SK-N-SH (cell line): ENCODE data around the gene CALCA. TPM values are rescaled to one million over a fixed set of nuclear protein-coding genes. Genes with fewer than 3 reads are reported as not detected.

Experiments
- CTCF ChIA-PET: fragments of 300-600, 350-600 bp; formaldehyde crosslinking; extraction: SDS; loops from one replicate; lab custom pipeline; 2021; lab: Yijun Ruan, JAX
- POLR2A ChIA-PET: fragments of 350-600 bp; sonication (Branson Sonifier 250); formaldehyde crosslinking; extraction: SDS; loops from one replicate; lab custom pipeline; 2020; ENCODE audit warnings: antibody characterized with exemption, inconsistent platforms; lab: Yijun Ruan, JAX
- DNase-seq: peaks from one replicate; pipeline ENCODE4 v3.0.0; 2012
- H2AFZ ChIP-seq: fragments of 200-600 bp; sonication (generic); 2 replicates; pipeline ENCODE4 v1.8.1; 2016; ENCODE audit warnings: antibody characterized with exemption, mild to moderate bottlenecking, low read depth
- H3F3A ChIP-seq: fragments of 200-600 bp; sonication (generic); replicated peaks from 2 replicates; pipeline ENCODE3; 2016; ENCODE audit warnings: antibody characterized with exemption, mild to moderate bottlenecking; ENCODE audit not compliant: insufficient read depth
- H3K27ac ChIP-seq, 2 experiments: fragments of 200-500 bp in 1 of 2; fragments of 200-600 bp in 1 of 2; sonication (Bioruptor generic) in 1 of 2; sonication (generic), shearing (Covaris generic) in 1 of 2; 2 replicates each; pipeline versions ENCODE4 v1.5.1 to v1.6.1; 2014 to 2016; ENCODE audit warnings: low read depth in 2 of 2, inconsistent platforms in 1 of 2, low read length in 1 of 2, mild to moderate bottlenecking in 1 of 2, mixed read lengths in 1 of 2
- H3K27me3 ChIP-seq: fragments of 200-600 bp; sonication (generic), shearing (Covaris generic); 2 replicates; pipeline ENCODE4 v1.6.1; 2016; ENCODE audit warnings: mixed run types; ENCODE audit not compliant: insufficient read depth
- H3K36me3 ChIP-seq, 2 experiments: fragments of 200-500 bp in 1 of 2; fragments of 200-600 bp in 1 of 2; sonication (Bioruptor generic) in 1 of 2; sonication (generic) in 1 of 2; replicated peaks in 1 of 2; 2 replicates each; pipeline versions ENCODE3 to v1.5.1; 2014 to 2016; ENCODE audit warnings: low read length in 1 of 2, mild to moderate bottlenecking in 1 of 2; ENCODE audit not compliant: insufficient read depth in 2 of 2, control insufficient read depth in 1 of 2
- H3K4me1 ChIP-seq, 2 experiments: fragments of 200-500 bp in 1 of 2; fragments of 200-600 bp in 1 of 2; sonication (Bioruptor generic) in 1 of 2; sonication (generic), shearing (Covaris generic) in 1 of 2; 2 replicates each; pipeline versions ENCODE4 v1.5.1 to v1.6.1; 2014 to 2016; ENCODE audit warnings: low read depth in 1 of 2, low read length in 1 of 2, mixed run types in 1 of 2; ENCODE audit not compliant: insufficient read depth in 2 of 2, control insufficient read depth in 1 of 2
- H3K4me2 ChIP-seq: fragments of 200-600 bp; sonication (generic), shearing (Covaris generic); 2 replicates; pipeline ENCODE4 v1.6.1; 2017; ENCODE audit warnings: mixed run types
- H3K4me3 ChIP-seq, 2 experiments: fragments of 200-500 bp in 1 of 2; fragments of 200-600 bp in 1 of 2; sonication (Bioruptor generic) in 1 of 2; sonication (generic), shearing (Covaris generic) in 1 of 2; 2 replicates each; pipeline versions ENCODE4 v1.5.1 to v1.8.1; 2014 to 2016; ENCODE audit warnings: low read depth in 2 of 2, inconsistent platforms in 1 of 2, low read length in 1 of 2, mild to moderate bottlenecking in 1 of 2, mixed read lengths in 1 of 2, moderate library complexity in 1 of 2
- H3K79me2 ChIP-seq: fragments of 200-600 bp; sonication (generic); 2 replicates; pipeline ENCODE4 v1.8.1; 2017; ENCODE audit warnings: mild to moderate bottlenecking; ENCODE audit not compliant: insufficient read depth
- H3K9ac ChIP-seq: fragments of 200-600 bp; sonication (generic); 2 replicates; pipeline ENCODE4 v1.6.1; 2017; ENCODE audit warnings: mixed run types
- H3K9me2 ChIP-seq: fragments of 200-600 bp; sonication (generic); 2 replicates; pipeline ENCODE4 v1.6.1; 2017; ENCODE audit warnings: mixed run types
- H3K9me3 ChIP-seq: fragments of 200-600 bp; sonication (generic); 2 replicates; pipeline ENCODE4 v1.6.1; 2017; ENCODE audit warnings: mixed run types, mild to moderate bottlenecking, moderate library complexity
- H4K20me1 ChIP-seq: fragments of 200-600 bp; sonication (generic); 2 replicates; pipeline ENCODE4 v1.6.1; 2017; ENCODE audit warnings: mild to moderate bottlenecking, mixed run types; ENCODE audit not compliant: insufficient read depth
- CHD2 ChIP-seq: fragments of 150-350 bp; IDR thresholded peaks from 2 replicates; pipeline ENCODE4 v1.6.1; 2018; ENCODE audit warnings: low read length; ENCODE audit not compliant: partially characterized antibody
- EP300 ChIP-seq, 2 experiments: IDR thresholded peaks; 2 replicates each; pipeline versions ENCODE4 v1.4.0 to v1.6.1; 2012; ENCODE audit warnings: borderline replicate concordance in 1 of 2, low read depth in 1 of 2, low read length in 1 of 2
- FOSL2 ChIP-seq: IDR thresholded peaks from 2 replicates; pipeline ENCODE4 v1.4.0; 2012; ENCODE audit warnings: low read depth, mild to moderate bottlenecking, moderate library complexity, borderline replicate concordance
- FOXJ3 ChIP-seq: sonication (generic); formaldehyde crosslinking; IDR thresholded peaks from 2 replicates; pipeline ENCODE4 v1.5.1; 2020; ENCODE audit warnings: mild to moderate bottlenecking, missing genetic modification reagents
- GABPA ChIP-seq: IDR thresholded peaks from 2 replicates; pipeline ENCODE4 v1.4.0; 2012; ENCODE audit warnings: low read depth, mild to moderate bottlenecking
- GATA2 ChIP-seq: sonication (generic); formaldehyde crosslinking; IDR thresholded peaks from 2 replicates; pipeline ENCODE4 v1.5.0; 2020; ENCODE audit warnings: mild to moderate bottlenecking, missing genetic modification reagents
- MAX ChIP-seq: IDR thresholded peaks from 2 replicates; pipeline ENCODE4 v1.4.0; 2012; ENCODE audit warnings: low read depth
- MEF2A ChIP-seq: IDR thresholded peaks from 2 replicates; pipeline ENCODE4 v1.4.0; 2012; ENCODE audit warnings: low read depth, borderline replicate concordance
- MXI1 ChIP-seq: IDR thresholded peaks from 2 replicates; pipeline ENCODE4 v1.6.1; 2012; ENCODE audit warnings: mild to moderate bottlenecking, low read depth, low read length, improper control_type of control experiment
- NFIC ChIP-seq: IDR thresholded peaks from 2 replicates; pipeline ENCODE4 v1.4.0; 2012; ENCODE audit warnings: borderline replicate concordance
- NRF1 ChIP-seq: IDR thresholded peaks from 2 replicates; pipeline ENCODE4 v1.6.1; 2012; ENCODE audit warnings: low read depth, mild to moderate bottlenecking, low read length
- REST ChIP-seq: IDR thresholded peaks from 2 replicates; pipeline ENCODE4 v1.6.1; 2012; ENCODE audit warnings: mild to moderate bottlenecking, low read depth, low read length, moderate library complexity
- RFX5 ChIP-seq: IDR thresholded peaks from 2 replicates; pipeline ENCODE4 v1.6.1; 2012; ENCODE audit warnings: mild to moderate bottlenecking, improper control_type of control experiment, low read length
- TEAD4 ChIP-seq: IDR thresholded peaks from 2 replicates; pipeline ENCODE4 v1.4.0; 2012; ENCODE audit warnings: mild to moderate bottlenecking, borderline replicate concordance; ENCODE audit not compliant: insufficient read depth
- USF1 ChIP-seq: IDR thresholded peaks from 2 replicates; pipeline ENCODE4 v1.4.0; 2012; ENCODE audit warnings: low read depth, borderline replicate concordance
- YY1 ChIP-seq: IDR thresholded peaks from 2 replicates; pipeline ENCODE4 v1.4.0; 2012; ENCODE audit warnings: low read depth, mild to moderate bottlenecking
- ZBTB33 ChIP-seq: IDR thresholded peaks from 2 replicates; pipeline ENCODE4 v1.4.0; 2012; ENCODE audit warnings: low read depth, borderline replicate concordance
- WGBS: methylation state at CpG from one replicate; pipeline ENCODE4 v1.1.6; 2017; ENCODE audit warnings: low lambda C conversion rate; 5-methylcytosine and 5-hydroxymethylcytosine counted together
- polyA plus RNA-seq, 3 experiments: library from polyadenylated mRNA; depleted of rRNA; stranded (reverse); fragments of >200 nt; gene quantifications; 2 replicates each; pipeline ENCODE4 v1.2.3, GENCODE V29; 2012

The CALCA gene
- polyA plus RNA-seq, 1 of the 3 experiments (the other 2 are of a cell fraction), result not detected

- Histone ChIP-seq H3F3A (no peaks in the 10 kb centered on the region), H4K20me1 (no peaks in the 10 kb centered on the region), H3K4me2 (no peak overlapping the region), H2AFZ (no peak overlapping the region), H3K4me3 (no peak overlapping the region), H3K79me2 (no peaks in the 10 kb centered on the region), H3K27me3 (no peaks in the 10 kb centered on the region), H3K9me2 (no peaks in the 10 kb centered on the region), H3K27ac (no peak overlapping the region), H3K4me1 (no peaks in the 10 kb centered on the region), H3K36me3 (no peaks in the 10 kb centered on the region), H3K9me3 (no peaks in the 10 kb centered on the region), H3K9ac (no peak overlapping the region)
- POLR2A ChIA-PET, result no interaction called here
- CTCF ChIA-PET, result interaction anchor here (1.1 to 2.0 kb wide), 3 partner anchors 27 to 132 kb away, joined by 3 to 6 read pairs (median 4); no protein-coding TSS in a partner anchor
- WGBS, result 31% methylated on average over 3 of the region's 3 CpGs
- DNase-seq, result no peak
- TF ChIP-seq MXI1 (no peak), MEF2A (no peak), RFX5 (no peak), REST (no peak), ZBTB33 (no peak), FOSL2 (no peak), MAX (no peak), NFIC (no peak), GATA2 (CRISPR knock-in tag) (no peak), EP300 (IDR thresholded peaks at IDR 0.05; ENCODE audit: borderline replicate concordance in 1 of 2, low read depth in 1 of 2, low read length in 1 of 2) (no peak), YY1 (no peak), GABPA (no peak), FOXJ3 (no peak), CHD2 (no peak), NRF1 (no peak), USF1 (no peak), TEAD4 (no peak)
Measured at GRCh38 chr11:14942745-14943144, 29.4 kb downstream of the CALCA start.
